ENCODE data around the gene METTL1.

- no peak for TF ChIP-seq HDAC2 (IDR thresholded peaks at IDR 0.05)
- TF ChIP-seq ZBTB7A (IDR thresholded peaks at IDR 0.05; ENCODE audit: borderline replicate concordance, control insufficient read depth, low read depth, low read length), result no peak
- TF ChIP-seq NFXL1 (CRISPR knock-in tag; IDR thresholded peaks at IDR 0.05), result no peak
- TF ChIP-seq TEAD2 (tag; IDR thresholded peaks at IDR 0.05), result no peak
- no peak for TF ChIP-seq CEBPZ (IDR thresholded peaks at IDR 0.05; ENCODE audit: borderline replicate concordance, low read depth, low read length)
- TF ChIP-seq YY1 (IDR thresholded peaks at IDR 0.05; ENCODE audit: borderline replicate concordance in 1 of 3, control insufficient read depth in 1 of 3, extremely low read depth in 1 of 3, insufficient read depth in 3 of 3, insufficient read length in 1 of 3, insufficient replicate concordance in 2 of 3, low read depth in 1 of 3, low read length in 2 of 3), result no peak
- TF ChIP-seq MAFG (tag; conservative IDR thresholded peaks at IDR 0.05), result no peak
- TF ChIP-seq FOXK1 (CRISPR knock-in tag; IDR thresholded peaks at IDR 0.05; ENCODE audit: borderline replicate concordance), result no peak
- no peak for TF ChIP-seq ZNF561 (CRISPR knock-in tag; conservative IDR thresholded peaks at IDR 0.05)
- TF ChIP-seq ZNF717 (CRISPR knock-in tag; IDR thresholded peaks at IDR 0.05), result no peak
Observed at GRCh38 chr12:57777367-57777766, 5.5 kb upstream of the METTL1 start.

Measured in K562 (cell line).